Panc1 (cell line): ENCODE data around the gene ATP10A.

Experiments
- CTCF ChIP-seq: fragments of 450-650 bp; IDR thresholded peaks from 2 replicates; pipeline ENCODE4 v1.5.1; 2017; ENCODE audit warnings: mild to moderate bottlenecking
- POLR2AphosphoS5 ChIP-seq: IDR thresholded peaks from 2 replicates; pipeline ENCODE4 v1.6.1; 2012; ENCODE audit warnings: mild to moderate bottlenecking, low read depth, low read length, moderate library complexity

- no peak for TF ChIP-seq CTCF
- TF ChIP-seq POLR2AphosphoS5, result no peak
Observed at GRCh38 chr15:25862472-25863110, 536 bp downstream of the ATP10A start.
